H9 (cell line): Measurements from ENCODE around the gene WBP1L. TPM values are rescaled to one million over a fixed set of nuclear protein-coding genes. Genes with fewer than 3 reads are reported as not detected.
"Not testable (repeated sequence)": the region's sequence is repeated elsewhere in the genome, so short reads cannot be mapped to it uniquely, and the experiment has no call there.

Experiments
- DNase-seq: peaks from one replicate; pipeline ENCODE4 v3.0.0-alpha.2; 2017
- H2AFZ ChIP-seq: one replicate; pipeline ENCODE4 v1.6.1; 2013; ENCODE audit warnings: mild to moderate bottlenecking, low read length, control low read depth, moderate library complexity
- H2AK5ac ChIP-seq: 2 replicates; pipeline ENCODE4 v1.6.1; 2013; ENCODE audit warnings: low read length, control low read depth, mixed read lengths; ENCODE audit not compliant: insufficient read length
- H2BK120ac ChIP-seq: one replicate; pipeline ENCODE4 v1.6.1; 2013; ENCODE audit warnings: low read depth, mild to moderate bottlenecking, low read length, control low read depth, inconsistent platforms; ENCODE audit not compliant: poor library complexity, severe bottlenecking
- H2BK12ac ChIP-seq: 2 replicates; pipeline ENCODE4 v1.6.1; 2013; ENCODE audit warnings: low read length, control low read depth, mixed read lengths, low read depth; ENCODE audit not compliant: insufficient read length
- H2BK15ac ChIP-seq: 2 replicates; pipeline ENCODE4 v1.6.1; 2013; ENCODE audit warnings: low read depth, low read length, control low read depth
- H2BK20ac ChIP-seq: one replicate; pipeline ENCODE4 v1.6.1; 2013; ENCODE audit warnings: low read depth, mild to moderate bottlenecking, low read length, control low read depth, inconsistent platforms; ENCODE audit not compliant: poor library complexity, severe bottlenecking
- H2BK5ac ChIP-seq: 2 replicates; pipeline ENCODE4 v1.6.1; 2013; ENCODE audit warnings: low read length, control low read depth, mixed read lengths; ENCODE audit not compliant: insufficient read length
- H3K14ac ChIP-seq: 2 replicates; pipeline ENCODE4 v1.6.1; 2013; ENCODE audit warnings: low read length, control low read depth; ENCODE audit not compliant: insufficient read depth
- H3K18ac ChIP-seq: 2 replicates; pipeline ENCODE4 v1.6.1; 2013; ENCODE audit warnings: low read depth, mild to moderate bottlenecking, mixed read lengths, low read length, control low read depth; ENCODE audit not compliant: insufficient read length
- H3K23ac ChIP-seq: 2 replicates; pipeline ENCODE4 v1.6.1; 2013; ENCODE audit warnings: low read length, control low read depth, mixed read lengths, low read depth; ENCODE audit not compliant: insufficient read length
- H3K23me2 ChIP-seq: 2 replicates; pipeline ENCODE4 v1.6.1; 2013; ENCODE audit warnings: low read depth, mild to moderate bottlenecking, mixed read lengths, low read length, control low read depth; ENCODE audit not compliant: insufficient read length, poor library complexity, severe bottlenecking
- H3K27ac ChIP-seq: 2 replicates; pipeline ENCODE4 v1.5.1; 2013; ENCODE audit warnings: low read length, control low read depth, mixed read lengths, low read depth; ENCODE audit not compliant: insufficient read length
- H3K27me3 ChIP-seq: 2 replicates; pipeline ENCODE4 v1.6.1; 2013; ENCODE audit warnings: low read length, control low read depth, inconsistent platforms; ENCODE audit not compliant: insufficient read depth
- H3K4ac ChIP-seq: 2 replicates; pipeline ENCODE4 v1.6.1; 2013; ENCODE audit warnings: low read depth, mild to moderate bottlenecking, control low read depth, inconsistent platforms, low read length, moderate library complexity
- H3K4me1 ChIP-seq: 2 replicates; pipeline ENCODE4 v1.6.1; 2013; ENCODE audit warnings: low read length, control low read depth, inconsistent platforms; ENCODE audit not compliant: insufficient read depth
- H3K4me2 ChIP-seq: 2 replicates; pipeline ENCODE4 v1.6.1; 2013; ENCODE audit warnings: low read length, control low read depth, mixed read lengths; ENCODE audit not compliant: insufficient read length, insufficient read depth
- H3K56ac ChIP-seq: 2 replicates; pipeline ENCODE4 v1.6.1; 2013; ENCODE audit warnings: low read depth, mild to moderate bottlenecking, mixed read lengths, low read length, control low read depth; ENCODE audit not compliant: insufficient read length
- H3K79me1 ChIP-seq: 2 replicates; pipeline ENCODE4 v1.6.1; 2013; ENCODE audit warnings: low read depth, mild to moderate bottlenecking, moderate library complexity, low read length, control low read depth, inconsistent platforms; ENCODE audit not compliant: insufficient read depth, poor library complexity, severe bottlenecking
- H3K79me2 ChIP-seq: 2 replicates; pipeline ENCODE4 v1.6.1; 2013; ENCODE audit warnings: low read length, control low read depth, inconsistent platforms; ENCODE audit not compliant: insufficient read depth
- H3K9ac ChIP-seq: 2 replicates; pipeline ENCODE4 v1.6.1; 2013; ENCODE audit warnings: low read length, control low read depth, mixed read lengths; ENCODE audit not compliant: insufficient read length; ENCODE audit errors: extremely low read depth
- H3K9me3 ChIP-seq: one replicate; pipeline ENCODE4 v1.6.1; 2013; ENCODE audit warnings: low read depth, low read length, inconsistent platforms; ENCODE audit not compliant: control insufficient read depth
- H3T11ph ChIP-seq: one replicate; pipeline ENCODE4 v1.6.1; 2013; ENCODE audit warnings: mild to moderate bottlenecking, low read length, control low read depth, inconsistent platforms
- H4K20me1 ChIP-seq: one replicate; pipeline ENCODE4 v1.6.1; 2013; ENCODE audit not compliant: control insufficient read depth, insufficient read length, insufficient read depth
- H4K5ac ChIP-seq: 2 replicates; pipeline ENCODE4 v1.6.1; 2013; ENCODE audit warnings: low read depth, mild to moderate bottlenecking, mixed read lengths, low read length, control low read depth; ENCODE audit not compliant: insufficient read length
- H4K8ac ChIP-seq: replicated peaks from 2 replicates; pipeline ENCODE4 v1.6.1; 2013; ENCODE audit warnings: low read length, control low read depth, mixed read lengths, low read depth; ENCODE audit not compliant: insufficient read length
- H4K91ac ChIP-seq: 2 replicates; pipeline ENCODE4 v1.6.1; 2013; ENCODE audit warnings: low read depth, mild to moderate bottlenecking, moderate library complexity, mixed read lengths, low read length, control low read depth; ENCODE audit not compliant: insufficient read length
- H3K27ac Mint-ChIP-seq, 3 experiments: 2 replicates in 2 of 3; 3 replicates in 1 of 3; pipeline ENCODE4 v1.8.0; 2020 to 2021; ENCODE audit warnings: mixed read lengths in 3 of 3, mild to moderate bottlenecking in 1 of 3, moderate library complexity in 1 of 3
- H3K27me3 Mint-ChIP-seq: 2 replicates; pipeline ENCODE4 v1.8.0; 2021; ENCODE audit warnings: low read depth, mild to moderate bottlenecking, moderate library complexity, mixed read lengths
- H3K36me3 Mint-ChIP-seq, 3 experiments: 2 replicates in 2 of 3; 3 replicates in 1 of 3; pipeline ENCODE4 v1.8.0; 2020 to 2021; ENCODE audit warnings: low read depth in 3 of 3, mixed read lengths in 3 of 3; ENCODE audit not compliant: insufficient read depth in 1 of 3
- H3K4me1 Mint-ChIP-seq, 2 experiments: 2 replicates each; pipeline ENCODE4 v1.8.0; 2020; ENCODE audit warnings: mixed read lengths in 2 of 2
- H3K4me3 Mint-ChIP-seq, 2 experiments: 2 replicates in 1 of 2; 3 replicates in 1 of 2; pipeline ENCODE4 v1.8.0; 2020 to 2021; ENCODE audit warnings: mild to moderate bottlenecking in 2 of 2, mixed read lengths in 2 of 2, moderate library complexity in 1 of 2
- H3K9me3 Mint-ChIP-seq, 2 experiments: 2 replicates in 1 of 2; 3 replicates in 1 of 2; pipeline ENCODE4 v1.8.0; 2020; ENCODE audit warnings: mild to moderate bottlenecking in 2 of 2, mixed read lengths in 2 of 2, moderate library complexity in 1 of 2
- CTCF ChIP-seq: fragments of 200-600 bp; sonication (generic); conservative IDR thresholded peaks from 3 replicates; pipeline ENCODE4 v1.8.0; 2021; ENCODE audit warnings: antibody characterized with exemption, mild to moderate bottlenecking
- WGBS: extraction: QIAGEN DNeasy Blood & Tissue Kit; methylation state at CpG from one replicate; pipeline ENCODE4 v1.1.7; 2013; ENCODE audit warnings: missing lambda C conversion rate, low lambda C conversion rate, mixed read lengths; ENCODE audit not compliant: insufficient read length; ENCODE audit errors: extremely low coverage; 5-methylcytosine and 5-hydroxymethylcytosine counted together
- total RNA-seq: library from RNA; stranded (reverse); gene quantifications from 2 replicates; pipeline ENCODE4 v1.2.1, GENCODE V29; 2021

WBP1L gene
- total RNA-seq, 1 experiment from 2014 or later: 23.8 TPM

GRCh38 chr10:102758240-102758932 lies 14.6 kb downstream of the WBP1L start:
- Histone ChIP-seq H2BK20ac (no peak overlapping the region), H3K23ac (no peak overlapping the region), H2BK120ac (no peak overlapping the region), H4K20me1 (no peaks in the 10 kb centered on the region), H3K9ac (no peak overlapping the region), H4K5ac (no peak overlapping the region), H2BK15ac (no peak overlapping the region), H2BK12ac (no peak overlapping the region), H3K27me3 (no peaks in the 10 kb centered on the region), H4K91ac (no peak overlapping the region), H3K27ac (no peak overlapping the region), H2BK5ac (no peak overlapping the region), H3K4ac (no peak overlapping the region), H3K4me1 (no peaks in the 10 kb centered on the region), H3K23me2 (no peaks in the 10 kb centered on the region), H3K56ac (no peak overlapping the region), H3K18ac (no peak overlapping the region), H3T11ph (no peak overlapping the region), H3K14ac (no peak overlapping the region), H4K8ac (no peak overlapping the region), H3K4me2 (no peak overlapping the region), H3K79me2 (no peaks in the 10 kb centered on the region), H2AK5ac (no peak overlapping the region), H3K9me3 (no peaks in the 10 kb centered on the region), H3K79me1 (no peaks in the 10 kb centered on the region), H2AFZ (no peak overlapping the region)
- Mint-ChIP-seq H3K27me3 (no peaks in the 10 kb centered on the region), H3K9me3 (no peaks in the 10 kb centered on the region), H3K27ac (no peak overlapping the region; a peak in 1 of 7 replicates), H3K4me3 (no peak overlapping the region), H3K4me1 (peaks cover 10 to 14% of the 10 kb centered on the region in 2 experiments), H3K36me3 (no peaks in the 10 kb centered on the region)
- DNase-seq: no peak
- TF ChIP-seq CTCF: no peak
- WGBS: no CpG with 5 or more reads among the region's 9 CpGs

- not testable (repeated sequence) for H3K27ac ChIP-seq, H3K4ac ChIP-seq, H3K4me2 ChIP-seq, H3K14ac ChIP-seq, H3K23me2 ChIP-seq, H3K27me3 ChIP-seq, H2BK20ac ChIP-seq, H2BK120ac ChIP-seq, H2BK15ac ChIP-seq, H3T11ph ChIP-seq, DNase-seq, H4K20me1 ChIP-seq, H3K56ac ChIP-seq, H4K8ac ChIP-seq, H2AK5ac ChIP-seq, H3K27ac Mint-ChIP-seq, H2BK5ac ChIP-seq, H3K9me3 Mint-ChIP-seq, H3K9me3 ChIP-seq, H3K9ac ChIP-seq, H2BK12ac ChIP-seq, H4K5ac ChIP-seq, H2AFZ ChIP-seq, H3K79me1 ChIP-seq, H3K36me3 Mint-ChIP-seq, H3K18ac ChIP-seq, H3K4me1 ChIP-seq, H3K23ac ChIP-seq, H3K79me2 ChIP-seq, H3K4me3 Mint-ChIP-seq, H3K27me3 Mint-ChIP-seq, H4K91ac ChIP-seq
- peaks cover 7 to 10% of the 10 kb centered on the region in 2 experiments; a peak in 3 of 4 replicates for H3K4me1 Mint-ChIP-seq
- WGBS: no CpG with 5 or more reads among the region's 12 CpGs
These were observed 15.2 kb downstream of the WBP1L start for GRCh38 chr10:102758933-102759262.
